GM12864 (cell line): Measurements from ENCODE around the gene TRAF3IP3.

Source experiments
- DNase-seq: peaks from one replicate; pipeline ENCODE4 v3.0.0-alpha.2; 2011; ENCODE audit warnings: low read depth
- H3K4me3 ChIP-seq: 2 replicates; pipeline ENCODE4 v1.5.1; 2011; ENCODE audit warnings: mild to moderate bottlenecking, low read depth, low read length, control low read depth
- CTCF ChIP-seq: IDR thresholded peaks from 2 replicates; pipeline ENCODE4 v1.5.1; 2011; ENCODE audit warnings: low read depth, mild to moderate bottlenecking, moderate library complexity, low read length, control low read depth, inconsistent platforms; ENCODE audit errors: missing control alignments

The TRAF3IP3 gene

GRCh38 chr1:209827384-209828262, 71.8 kb downstream of the TRAF3IP3 start, which contains the start of gene UTP25:
UTP25 (plus strand) TSS chr1:209827972; CDS start chr1:209828064, 92 bp downstream.
- peak; percentile 74 for TF ChIP-seq CTCF
- DNase-seq, result peak; percentile 97

GRCh38 chr1:209829716-209830115, 73.9 kb downstream of the TRAF3IP3 start:
- TF ChIP-seq CTCF, result no peak
- DNase-seq, result no peak
- H3K4me3 ChIP-seq, result no peak overlapping the region

More at GRCh38 chr1:209827384-209828262, 71.8 kb downstream of the TRAF3IP3 start, which contains the start of gene UTP25:
- peak within 1 kb of the TSS; percentile 68 for H3K4me3 ChIP-seq

GRCh38 chr1:209830722-209831121, 74.9 kb downstream of the TRAF3IP3 start:
- no peak overlapping the region for H3K4me3 ChIP-seq
- DNase-seq, result no peak
- no peak for TF ChIP-seq CTCF

- TF ChIP-seq CTCF, result no peak
- no peak overlapping the region for H3K4me3 ChIP-seq
- DNase-seq, result no peak
Measured at GRCh38 chr1:209831615-209832014, 75.8 kb downstream of the TRAF3IP3 start.
